Stimulated activated CD4-positive, alpha-beta T cell treated with anti-CD3 and anti-CD28 coated beads, Interleukin-2, amount 100 ng/mL, for 4 hours (primary cell): ENCODE results near the gene KRT6A.

ENCODE experiments used
- DNase-seq: peaks from one replicate; pipeline ENCODE4 v3.0.0-alpha.2; 2020; ENCODE audit warnings: low read depth

Gene KRT6A

GRCh38 chr12:52493172-52493571, at the start of gene KRT6A:
Gene KRT6A (minus strand): TSS chr12:52493257. CDS start chr12:52493188, 69 bp downstream.
- no peak for DNase-seq

DNA sequence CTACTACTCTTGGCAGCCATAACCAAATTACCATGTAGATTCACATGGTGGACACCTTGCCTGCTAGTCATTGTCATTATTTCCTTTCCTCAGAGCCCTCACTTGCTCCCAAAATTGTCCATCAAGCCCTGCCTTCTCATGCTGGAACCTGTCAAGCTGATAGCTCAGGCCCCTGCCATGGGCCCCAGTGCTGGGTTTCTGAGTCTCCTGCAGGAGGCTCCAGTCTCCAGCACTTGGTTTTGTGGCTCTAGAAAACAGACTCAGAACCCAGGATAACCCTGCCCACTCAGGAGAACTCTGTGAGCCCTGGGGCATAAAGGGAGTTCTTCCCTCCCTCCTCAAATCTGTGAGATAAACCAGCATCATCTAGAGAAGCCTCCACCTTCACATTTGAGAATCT, 49.1 kb upstream of the KRT6A start:
- DNase-seq, result no peak

- DNase-seq, result no peak
Observed at GRCh38 chr12:52541709-52542108, 48.7 kb upstream of the KRT6A start.

GRCh38 chr12:52540531-52540930, 47.5 kb upstream of the KRT6A start:
- DNase-seq, result no peak

DNA sequence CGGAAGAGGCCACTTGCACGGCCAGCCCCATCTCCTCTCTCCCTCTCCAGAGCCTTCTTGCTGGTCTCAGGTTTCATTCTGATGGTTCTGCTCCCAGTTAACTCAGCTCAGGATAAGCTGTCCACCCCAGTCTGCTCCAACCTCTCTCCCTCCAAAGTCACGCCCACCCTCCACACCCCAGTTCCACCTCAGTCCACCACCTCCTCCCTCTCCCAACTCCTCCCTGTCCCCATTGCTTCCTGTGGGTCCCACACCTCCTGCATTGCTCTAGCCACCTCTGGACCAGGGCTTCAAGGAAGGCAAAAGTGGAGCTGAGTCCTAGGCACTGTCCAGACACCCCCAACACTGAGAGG, 46.7 kb upstream of the KRT6A start:
- no peak for DNase-seq

GRCh38 chr12:52539083-52539820, 46.2 kb upstream of the KRT6A start:
- no peak for DNase-seq

DNA sequence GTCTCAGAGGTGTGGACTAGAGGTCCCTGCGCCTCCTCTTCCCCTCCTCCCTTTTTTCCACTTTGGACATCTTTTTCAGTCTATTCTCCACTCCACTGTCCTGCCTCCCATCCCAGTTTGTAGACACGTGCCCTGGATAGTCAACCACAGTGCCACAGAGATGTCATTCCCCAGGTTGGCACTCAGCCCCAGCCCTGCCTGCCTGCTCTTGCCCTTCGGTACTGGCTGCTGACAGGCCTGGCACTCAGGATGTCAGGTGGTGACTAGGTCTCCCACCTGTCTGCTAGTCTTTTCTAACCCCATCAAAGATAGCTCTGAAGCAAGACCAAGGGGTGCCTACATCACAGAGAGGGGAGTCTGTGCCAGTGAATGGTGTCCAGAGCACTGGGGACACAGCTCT, 44.0 kb upstream of the KRT6A start:
- no peak for DNase-seq

- no peak for DNase-seq
Observed at GRCh38 chr12:52535574-52535973, 42.5 kb upstream of the KRT6A start.

DNA sequence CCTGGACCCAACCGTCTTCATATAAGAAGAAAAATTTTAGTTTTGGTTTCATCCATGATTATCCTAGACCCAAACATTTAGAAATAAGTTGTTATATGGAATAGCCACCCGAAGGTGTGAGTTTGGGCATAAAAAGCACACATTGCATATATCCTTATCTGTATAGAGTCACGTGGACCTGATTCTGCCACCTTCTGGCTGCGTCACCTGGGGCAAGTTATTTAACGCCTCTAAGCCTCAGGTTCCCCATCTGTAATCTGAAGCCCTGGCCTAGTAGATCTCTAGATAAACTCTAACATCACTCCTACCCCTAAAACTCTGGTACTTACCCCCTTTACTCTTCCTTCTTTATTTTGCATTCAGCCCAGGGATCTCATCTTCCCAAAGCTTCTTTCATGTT, 41.4 kb upstream of the KRT6A start:
- no peak for DNase-seq

- no peak for DNase-seq
Observed at GRCh38 chr12:52533686-52534470, 40.8 kb upstream of the KRT6A start.

DNA sequence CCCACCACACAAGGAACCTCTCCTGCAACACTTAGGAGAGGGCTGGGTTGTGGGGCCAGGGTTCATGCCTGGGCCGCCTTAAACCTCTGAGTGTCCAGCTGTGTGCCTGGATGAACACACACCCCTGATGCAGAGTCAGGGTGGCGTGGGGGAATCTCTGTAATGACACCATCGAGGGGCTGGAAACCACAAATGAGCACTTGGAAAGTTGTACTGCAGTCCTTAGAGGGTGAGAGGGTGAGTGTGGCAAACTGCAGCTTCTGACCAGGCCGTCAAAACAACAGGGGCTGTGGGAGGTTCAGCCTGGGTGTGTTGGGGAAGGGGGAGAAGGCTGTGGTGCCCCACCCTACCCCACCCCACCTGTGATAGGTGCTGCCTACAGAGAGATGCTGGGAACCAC, 39.6 kb upstream of the KRT6A start:
- DNase-seq, result no peak

DNA sequence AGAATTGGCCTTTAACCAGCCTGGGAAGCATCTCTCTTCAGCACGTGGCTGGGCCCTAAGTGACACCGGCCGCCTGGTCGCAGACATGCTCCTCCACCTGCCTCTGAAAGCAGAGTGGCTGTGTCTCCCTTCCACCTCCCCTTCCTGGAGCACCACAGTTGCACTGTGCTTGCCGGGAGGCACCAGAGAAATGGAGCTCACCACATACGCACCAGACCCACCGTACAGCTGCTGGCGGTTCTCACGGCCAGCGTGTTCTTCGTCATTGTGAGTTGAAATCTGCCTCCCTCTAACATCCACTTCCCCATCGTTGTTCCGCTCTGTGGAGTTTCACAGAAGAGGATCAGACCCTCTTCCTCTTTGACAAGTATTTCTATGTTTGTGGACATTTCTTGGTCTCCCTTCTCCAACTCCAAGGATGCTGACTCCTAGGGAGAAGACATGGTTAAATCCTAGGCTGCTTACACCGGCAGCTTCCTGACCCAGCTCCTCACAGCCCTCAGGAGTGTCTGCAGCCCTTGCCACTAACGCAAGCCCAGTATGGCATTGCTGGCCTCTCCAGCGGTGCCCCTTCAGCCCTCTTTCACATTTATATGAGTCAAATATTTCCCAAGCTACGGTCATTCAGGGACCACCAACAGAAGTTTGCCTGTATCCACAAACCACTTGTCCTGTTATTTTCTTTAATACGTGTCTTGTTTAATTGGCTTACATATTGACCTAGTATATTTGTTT, 38.7 kb upstream of the KRT6A start:
- DNase-seq, result no peak

GRCh38 chr12:52530905-52531304, 37.8 kb upstream of the KRT6A start:
- DNase-seq, result no peak

GRCh38 chr12:52530366-52530765, 37.3 kb upstream of the KRT6A start:
- DNase-seq, result no peak

DNA sequence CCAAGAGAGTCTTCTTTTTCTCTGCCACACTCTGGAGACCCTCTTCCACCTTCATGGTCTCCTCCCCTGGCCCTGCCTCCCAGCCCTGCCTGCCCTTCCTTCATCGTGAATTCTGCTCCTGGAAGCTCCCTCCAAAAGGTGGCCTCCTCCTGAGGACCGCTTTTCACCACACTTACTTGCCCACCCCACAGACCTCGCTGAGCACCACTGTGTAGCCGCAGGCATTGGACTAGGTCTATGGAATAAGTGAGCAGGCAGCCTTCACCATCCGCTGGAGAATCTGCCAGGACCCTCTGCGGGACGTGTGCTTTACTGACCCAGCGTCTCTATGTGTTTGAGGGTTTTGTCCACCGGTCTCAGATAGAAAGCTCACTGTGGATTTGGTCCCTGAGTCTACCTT, 36.8 kb upstream of the KRT6A start:
- no peak for DNase-seq

GRCh38 chr12:52529417-52529816, 36.4 kb upstream of the KRT6A start:
- no peak for DNase-seq

GRCh38 chr12:52528641-52529143, 35.6 kb upstream of the KRT6A start:
- no peak for DNase-seq

DNA sequence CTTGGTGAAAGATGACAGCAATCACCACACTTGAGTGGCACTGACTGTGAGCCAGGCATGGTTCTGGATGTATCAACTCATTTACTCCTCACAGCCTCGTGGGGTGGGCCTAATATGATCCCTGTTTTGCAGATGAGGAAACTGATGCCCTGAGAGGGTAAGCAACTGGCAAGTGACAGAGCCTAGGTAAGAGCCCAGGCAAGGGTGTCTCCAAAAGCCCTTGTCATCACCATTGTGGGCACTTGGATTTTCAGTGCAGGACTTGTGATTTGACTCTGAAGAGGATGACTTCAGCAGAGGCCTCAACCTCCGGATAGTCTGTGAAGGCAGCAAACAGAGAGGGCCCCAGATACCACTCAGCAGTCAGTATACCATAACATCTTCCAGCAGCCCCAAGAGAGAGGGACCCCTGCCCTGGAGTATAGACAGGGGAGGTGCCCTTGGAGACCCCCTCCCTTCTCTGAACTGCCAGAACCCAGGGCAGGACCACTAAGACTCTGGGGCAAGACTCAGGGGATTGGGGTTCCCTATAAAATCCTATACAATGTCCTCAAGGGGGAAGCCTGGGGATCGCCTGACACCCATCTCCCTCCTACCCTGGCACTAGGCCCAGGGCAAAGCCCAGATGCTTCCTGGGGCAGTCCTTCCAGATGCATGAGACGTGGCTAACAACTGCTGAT, 34.2 kb upstream of the KRT6A start:
- DNase-seq, result no peak

DNA sequence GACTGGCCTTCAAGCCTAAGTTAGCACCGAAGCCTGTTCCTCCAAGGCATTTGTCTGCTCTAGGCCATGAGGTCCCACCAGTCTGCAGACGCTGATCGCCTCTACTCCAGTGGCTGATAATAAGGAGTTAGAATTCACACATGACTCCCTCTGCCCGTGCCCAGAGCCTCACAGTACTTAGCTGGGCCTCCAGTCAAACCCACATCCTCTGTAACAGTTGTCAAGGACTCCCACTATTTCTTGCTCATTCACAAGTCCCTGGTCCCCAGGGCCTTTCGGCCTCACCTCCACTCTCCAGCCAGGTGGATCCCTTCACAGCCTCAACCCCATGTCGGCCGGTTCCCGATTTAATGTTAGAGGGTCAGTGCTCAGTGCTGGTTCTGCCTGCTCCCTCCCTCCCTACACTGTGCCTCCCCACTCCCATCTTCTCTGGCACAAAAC, 33.5 kb upstream of the KRT6A start:
- no peak for DNase-seq

GRCh38 chr12:52525661-52526499, 32.8 kb upstream of the KRT6A start:
- DNase-seq, result no peak

GRCh38 chr12:52524898-52525591, 32.0 kb upstream of the KRT6A start:
- DNase-seq, result no peak
